ENCODE data around the gene FKBP11.

FKBP11 gene

GRCh38 chr12:48925304-48926011, at the start of gene FKBP11:
FKBP11 (minus strand) TSS chr12:48925492; CDS start chr12:48925428, 64 bp downstream.
- DNase-seq (ENCODE audit: low spot score): peak; percentile 80

GRCh38 chr12:48973941-48974673, 48.8 kb upstream of the FKBP11 start:
- peak; percentile 73 for DNase-seq (ENCODE audit: low spot score)

GRCh38 chr12:48973531-48973930, 48.2 kb upstream of the FKBP11 start:
- no peak for DNase-seq (ENCODE audit: low spot score)

- no peak for DNase-seq (ENCODE audit: low spot score)
Observed at GRCh38 chr12:48972952-48973483, 47.7 kb upstream of the FKBP11 start.

GRCh38 chr12:48972213-48972951, 47.1 kb upstream of the FKBP11 start:
- no peak for DNase-seq (ENCODE audit: low spot score)

GRCh38 chr12:48970702-48971334, 45.5 kb upstream of the FKBP11 start:
- DNase-seq (ENCODE audit: low spot score): no peak

- peak; percentile 63 for DNase-seq (ENCODE audit: low spot score)
Observed at GRCh38 chr12:48969833-48970701, 44.8 kb upstream of the FKBP11 start.

GRCh38 chr12:48969160-48969771, 44.0 kb upstream of the FKBP11 start:
- no peak for DNase-seq (ENCODE audit: low spot score)

GRCh38 chr12:48968467-48968866, 43.2 kb upstream of the FKBP11 start:
- DNase-seq (ENCODE audit: low spot score): no peak

- no peak for DNase-seq (ENCODE audit: low spot score)
Observed at GRCh38 chr12:48967991-48968390, 42.7 kb upstream of the FKBP11 start.

- DNase-seq (ENCODE audit: low spot score): no peak
Observed at GRCh38 chr12:48966177-48966895, 41.0 kb upstream of the FKBP11 start.

GRCh38 chr12:48965298-48965838, 40.1 kb upstream of the FKBP11 start:
- peak; percentile 61 for DNase-seq (ENCODE audit: low spot score)

GRCh38 chr12:48961801-48962200, 36.5 kb upstream of the FKBP11 start:
- no peak for DNase-seq (ENCODE audit: low spot score)

- DNase-seq (ENCODE audit: low spot score): no peak
Observed at GRCh38 chr12:48961331-48961730, 36.0 kb upstream of the FKBP11 start.

- no peak for DNase-seq (ENCODE audit: low spot score)
Observed at GRCh38 chr12:48960834-48961233, 35.5 kb upstream of the FKBP11 start.

GRCh38 chr12:48958049-48958388, 32.7 kb upstream of the FKBP11 start:
- DNase-seq (ENCODE audit: low spot score): no peak

GRCh38 chr12:48957141-48958048, 32.1 kb upstream of the FKBP11 start, which contains the start of gene ARF3:
ARF3 (minus strand) TSS chr12:48957487; CDS start chr12:48941095, 16,392 bp downstream.
- peak; percentile 97 for DNase-seq (ENCODE audit: low spot score)
